A549 (cell line): ENCODE results near the gene AAGAB. TPM values are rescaled to one million over a fixed set of nuclear protein-coding genes. Genes with fewer than 3 reads are reported as not detected.

Experiments used
- ATAC-seq, 2 experiments: fragments of 200-7000 bp in 1 of 2; fragments of >200 bp in 1 of 2; cut with Nextera tagmentation in 1 of 2; cut with Tn5 transposase in 1 of 2; 3 replicates each; pipeline versions ENCODE4 v1.8.0 to v1.9.1; 2018 to 2020; ENCODE audit warnings: mild to moderate bottlenecking in 1 of 2, moderate library complexity in 1 of 2
- CTCF ChIA-PET: fragments of 300-600 bp; sonication (Branson Sonifier 250); formaldehyde crosslinking; extraction: SDS; loops from one replicate; lab custom pipeline; 2021; ENCODE audit warnings: antibody characterized with exemption, inconsistent platforms; lab: Yijun Ruan, JAX
- POLR2A ChIA-PET: fragments of 350-600 bp; formaldehyde crosslinking; extraction: SDS; loops from one replicate; lab custom pipeline; 2021; ENCODE audit warnings: antibody characterized with exemption, inconsistent platforms; lab: Yijun Ruan, JAX
- DNase-seq, 2 experiments: peaks; one replicate each; pipeline versions ENCODE4 v3.0.0 to v3.0.0-alpha.2; 2011 to 2016; ENCODE audit warnings: low read depth in 1 of 2, low spot score in 1 of 2
- FAIRE-seq: peaks from 2 replicates; lab custom pipeline; 2011; peaks lifted over from hg19 to GRCh38; lab: Jason Lieb, UNC
- H3K27ac ChIP-seq, 2 experiments: fragments of >200 bp; sonication (Bioruptor Twin); formaldehyde crosslinking; 3 replicates each; pipeline ENCODE4 v1.5.1; 2016 to 2017
- H3K4me1 ChIP-seq: fragments of >200 bp; sonication (Bioruptor Twin); formaldehyde crosslinking; 3 replicates; pipeline ENCODE4 v1.6.1; 2016
- H3K4me2 ChIP-seq: fragments of >200 bp; sonication (Bioruptor Twin); formaldehyde crosslinking; 3 replicates; pipeline ENCODE4 v1.6.1; 2016
- H3K4me3 ChIP-seq: fragments of >200 bp; sonication (Bioruptor Twin); formaldehyde crosslinking; 3 replicates; pipeline ENCODE4 v1.5.1; 2016
- H3K9me3 ChIP-seq: fragments of >200 bp; sonication (Bioruptor Twin); formaldehyde crosslinking; 3 replicates; pipeline ENCODE4 v1.6.1; 2016
- ATOH8 ChIP-seq: fragments of 250-450 bp; sonication (Bioruptor Pico); IDR thresholded peaks from 2 replicates; pipeline ENCODE4 v1.5.0; 2020; ENCODE audit warnings: low read depth, mild to moderate bottlenecking, moderate library complexity
- CEBPB ChIP-seq, 2 experiments: fragments of >200 bp in 1 of 2; sonication (Bioruptor Twin) in 1 of 2; formaldehyde crosslinking in 1 of 2; IDR thresholded peaks; 2 replicates each; pipeline ENCODE4 v1.6.1; 2012 to 2016
- CHD4 ChIP-seq: fragments of 200-600 bp; sonication (generic); IDR thresholded peaks from 2 replicates; pipeline ENCODE4 v1.6.1; 2016; ENCODE audit warnings: antibody characterized with exemption, mild to moderate bottlenecking, borderline replicate concordance
- E2F6 ChIP-seq: IDR thresholded peaks from 2 replicates; pipeline ENCODE4 v1.6.1; 2012; ENCODE audit warnings: low read depth, borderline replicate concordance
- EHF ChIP-seq: fragments of 250-450 bp; sonication (Bioruptor Pico); IDR thresholded peaks from 2 replicates; pipeline ENCODE4 v1.5.0; 2020; ENCODE audit warnings: mild to moderate bottlenecking
- FOSL2 ChIP-seq, 2 experiments: fragments of 450-650 bp in 1 of 2; fragments of >200 bp in 1 of 2; sonication (Bioruptor Twin) in 1 of 2; formaldehyde crosslinking; IDR thresholded peaks; 2 replicates each; pipeline versions ENCODE4 v1.5.0 to v1.6.1; 2016 to 2020; ENCODE audit warnings: mild to moderate bottlenecking in 1 of 2, moderate library complexity in 1 of 2
- HDAC2 ChIP-seq: fragments of 200-600 bp; sonication (generic); IDR thresholded peaks from 2 replicates; pipeline ENCODE4 v1.6.1; 2016
- HMGXB4 ChIP-seq: fragments of 250-450 bp; sonication (Bioruptor Pico); IDR thresholded peaks from 2 replicates; pipeline ENCODE4 v1.5.0; 2021; ENCODE audit warnings: mild to moderate bottlenecking, moderate library complexity, borderline replicate concordance
- HOXB13 ChIP-seq: fragments of 250-450 bp; sonication (Bioruptor Pico); IDR thresholded peaks from 2 replicates; pipeline ENCODE4 v1.5.0; 2020; ENCODE audit warnings: low read depth, mild to moderate bottlenecking, moderate library complexity
- HOXB5 ChIP-seq: fragments of 250-450 bp; sonication (Bioruptor Pico); IDR thresholded peaks from 2 replicates; pipeline ENCODE4 v1.5.0; 2020; ENCODE audit warnings: mild to moderate bottlenecking, moderate library complexity
- KDM5A ChIP-seq: fragments of 200-600 bp; sonication (generic); IDR thresholded peaks from 2 replicates; pipeline ENCODE4 v1.6.1; 2016; ENCODE audit warnings: antibody characterized with exemption, mild to moderate bottlenecking
- MAFK ChIP-seq: fragments of 450-650 bp; IDR thresholded peaks from 2 replicates; pipeline ENCODE4 v1.6.1; 2014; ENCODE audit not compliant: partially characterized antibody
- MAX ChIP-seq: IDR thresholded peaks from 2 replicates; pipeline ENCODE4 v1.6.1; 2012
- MAZ ChIP-seq: fragments of 150-350 bp; IDR thresholded peaks from 2 replicates; pipeline ENCODE4 v1.6.1; 2014; ENCODE audit warnings: antibody characterized with exemption, low read depth, low read length, borderline replicate concordance
- NPAS2 ChIP-seq: fragments of 250-450 bp; sonication (Bioruptor Pico); IDR thresholded peaks from 2 replicates; pipeline ENCODE4 v1.8.0; 2022; ENCODE audit warnings: mild to moderate bottlenecking, moderate library complexity, borderline replicate concordance
- NR3C1 ChIP-seq: fragments of >200 bp; sonication (Bioruptor Twin); formaldehyde crosslinking; IDR thresholded peaks from 3 replicates; pipeline ENCODE4 v1.6.1; 2017
- RFX5 ChIP-seq: fragments of 450-650 bp; IDR thresholded peaks from 2 replicates; pipeline ENCODE4 v1.7.1; 2014; ENCODE audit warnings: antibody characterized with exemption, mild to moderate bottlenecking, moderate library complexity
- RNF2 ChIP-seq: fragments of 200-600 bp; sonication (generic); IDR thresholded peaks from 2 replicates; pipeline ENCODE4 v1.6.1; 2016; ENCODE audit warnings: low read depth, mild to moderate bottlenecking, antibody characterized with exemption, moderate library complexity, borderline replicate concordance
- SMC3 ChIP-seq: fragments of >200 bp; sonication (Bioruptor Twin); formaldehyde crosslinking; IDR thresholded peaks from 3 replicates; pipeline ENCODE4 v1.6.1; 2018; ENCODE audit warnings: inconsistent platforms
- USF2 ChIP-seq: fragments of 450-650 bp; IDR thresholded peaks from 2 replicates; pipeline ENCODE4 v1.6.1; 2014; ENCODE audit warnings: antibody characterized with exemption
- ZC3H11A ChIP-seq: fragments of 450-650 bp; IDR thresholded peaks from 2 replicates; pipeline ENCODE4 v1.6.1; 2014; ENCODE audit warnings: antibody characterized with exemption, mild to moderate bottlenecking
- ZFP36 ChIP-seq: fragments of 450-650 bp; IDR thresholded peaks from 2 replicates; pipeline ENCODE4 v1.6.1; 2014; ENCODE audit warnings: borderline replicate concordance; ENCODE audit not compliant: partially characterized antibody
- WGBS: methylation state at CpG from one replicate; pipeline ENCODE4 v1.1.6; 2017; ENCODE audit errors: missing lambda C conversion rate; 5-methylcytosine and 5-hydroxymethylcytosine counted together
- polyA plus RNA-seq, 4 experiments: library from polyadenylated mRNA; depleted of rRNA in 3 of 4; stranded (reverse); fragments of >200 nt; fragmentation: RNase III in 1 of 4; extraction: RNeasy Plus Mini Kit Qiagen cat#74134 plus additional on column Dnase treatment in 1 of 4; gene quantifications; 2 replicates in 3 of 4; 3 replicates in 1 of 4; pipeline ENCODE4 v1.2.3, GENCODE V29; 2011 to 2017

The AAGAB gene
- polyA plus RNA-seq, 2 of the 4 experiments (the other 2 are of a cell fraction): 68.9 to 107 TPM

- FAIRE-seq: no peak
Observed at GRCh38 chr15:67202991-67203390, 51.5 kb downstream of the AAGAB start.

GRCh38 chr15:67202091-67202490 is 52.4 kb downstream of the AAGAB start:
- 92% methylated on average over 2 of the region's 2 CpGs for WGBS
- no peak overlapping the region for H3K4me2 ChIP-seq
- no peak overlapping the region for H3K4me3 ChIP-seq
- POLR2A ChIA-PET: interaction anchor here (1.1 kb wide), 1 partner anchor 319 kb away, joined by 4 read pairs; the partner anchor contains the start of gene C15orf61
- H3K9me3 ChIP-seq: no peaks in the 10 kb centered on the region
- DNase-seq (no peak), FAIRE-seq (no peak), ATAC-seq (no peak)
- CTCF ChIA-PET: interaction anchor here (0.7 to 10.5 kb wide), 7 partner anchors 9 to 255 kb away, joined by 3 to 63 read pairs (median 3); no protein-coding TSS in a partner anchor
- H3K27ac ChIP-seq: no peak overlapping the region
- H3K4me1 ChIP-seq: peaks cover 3% of the 10 kb centered on the region; the same call in 1 of the 3 replicates
- no peak for TF ChIP-seq ATOH8 (CRISPR knock-in tag)
- no peak for TF ChIP-seq SMC3
- TF ChIP-seq EHF (CRISPR knock-in tag): no peak
- TF ChIP-seq FOSL2 (IDR thresholded peaks at IDR 0.05): no peak
- no peak for TF ChIP-seq FOSL2 (CRISPR knock-in tag; IDR thresholded peaks at IDR 0.05)
- TF ChIP-seq NR3C1: no peak
- TF ChIP-seq HDAC2: no peak
- TF ChIP-seq MAFK: no peak
- no peak for TF ChIP-seq USF2
- TF ChIP-seq MAZ: no peak

More at GRCh38 chr15:67202991-67203390, 51.5 kb downstream of the AAGAB start:
- Histone ChIP-seq H3K27ac (no peak overlapping the region), H3K4me3 (no peak overlapping the region), H3K9me3 (no peaks in the 10 kb centered on the region), H3K4me1 (no peaks in the 10 kb centered on the region), H3K4me2 (no peak overlapping the region)
- ChIA-PET POLR2A (no interaction called here), CTCF (interaction anchor here (0.9 to 10.5 kb wide), 5 partner anchors 9 to 256 kb away, joined by 3 to 63 read pairs (median 3); no protein-coding TSS in a partner anchor)
- ATAC-seq (no peak), DNase-seq (no peak)
- WGBS: 92% methylated on average over 1 of the region's 1 CpG
- TF ChIP-seq FOSL2 (IDR thresholded peaks at IDR 0.05) (no peak), FOSL2 (CRISPR knock-in tag; IDR thresholded peaks at IDR 0.05) (no peak), HOXB5 (CRISPR knock-in tag) (no peak), ZFP36 (no peak), HOXB13 (CRISPR knock-in tag) (no peak), RNF2 (no peak), RFX5 (no peak), CEBPB (IDR thresholded peaks at IDR 0.05) (no peak), CHD4 (no peak), ATOH8 (CRISPR knock-in tag) (no peak), MAX (no peak), KDM5A (no peak), HMGXB4 (CRISPR knock-in tag) (no peak), NPAS2 (CRISPR knock-in tag) (no peak), EHF (CRISPR knock-in tag) (no peak), E2F6 (no peak), ZC3H11A (no peak)
